ENCODE measurements around the gene OR51D1.

Gene OR51D1

GRCh38 chr11:4645974-4646373, 8.7 kb downstream of the OR51D1 start:
- no peak for DNase-seq

GRCh38 chr11:4647766-4648165, 10.5 kb downstream of the OR51D1 start:
- no peak for DNase-seq

GRCh38 chr11:4654635-4655369, 17.5 kb downstream of the OR51D1 start:
- no peak for DNase-seq

GRCh38 chr11:4658629-4659445, 21.6 kb downstream of the OR51D1 start:
- DNase-seq: no peak

GRCh38 chr11:4662876-4663275, 25.6 kb downstream of the OR51D1 start:
- DNase-seq: no peak

- DNase-seq: no peak
Observed at GRCh38 chr11:4664183-4664582, 26.9 kb downstream of the OR51D1 start.

GRCh38 chr11:4664786-4665185, 27.5 kb downstream of the OR51D1 start:
- DNase-seq: no peak

GRCh38 chr11:4665424-4665823, 28.1 kb downstream of the OR51D1 start:
- no peak for DNase-seq

GRCh38 chr11:4671741-4672140, 34.5 kb downstream of the OR51D1 start:
- no peak for DNase-seq

- DNase-seq: no peak
Observed at GRCh38 chr11:4672470-4672869, 35.2 kb downstream of the OR51D1 start.

- DNase-seq: no peak
Observed at GRCh38 chr11:4673781-4674180, 36.5 kb downstream of the OR51D1 start.

- no peak for DNase-seq
Observed at GRCh38 chr11:4677948-4678347, 40.7 kb downstream of the OR51D1 start.

- DNase-seq: no peak
Observed at GRCh38 chr11:4680341-4680740, 43.1 kb downstream of the OR51D1 start.

GRCh38 chr11:4682623-4683419, 45.5 kb downstream of the OR51D1 start:
- no peak for DNase-seq

GRCh38 chr11:4684631-4685285, 47.5 kb downstream of the OR51D1 start:
- no peak for DNase-seq
